Osteoblast (primary cell): ENCODE results near the gene MUC6. TPM values are rescaled to one million over a fixed set of nuclear protein-coding genes. Genes with fewer than 3 reads are reported as not detected.

Experiments
- DNase-seq: peaks from one replicate; pipeline ENCODE4 v3.0.0; 2011; ENCODE audit warnings: low spot score, mixed read lengths; ENCODE audit not compliant: insufficient read length; ENCODE audit errors: missing footprints
- H2AFZ ChIP-seq: 2 replicates; pipeline ENCODE4 v1.6.0; 2011; ENCODE audit warnings: mild to moderate bottlenecking, low read length
- H3K27ac ChIP-seq: 2 replicates; pipeline ENCODE4 v1.5.1; 2011; ENCODE audit warnings: mild to moderate bottlenecking, low read depth, low read length, moderate library complexity
- H3K27me3 ChIP-seq: 2 replicates; pipeline ENCODE4 v1.6.0; 2012; ENCODE audit warnings: mild to moderate bottlenecking, control low read depth, inconsistent platforms, low read length, moderate library complexity; ENCODE audit not compliant: insufficient read depth
- H3K36me3 ChIP-seq: 2 replicates; pipeline ENCODE4 v1.5.1; 2011; ENCODE audit warnings: mild to moderate bottlenecking, low read length, control low read depth, moderate library complexity; ENCODE audit not compliant: insufficient read depth
- H3K4me1 ChIP-seq: 2 replicates; pipeline ENCODE4 v1.5.1; 2011; ENCODE audit warnings: mild to moderate bottlenecking, low read length, control low read depth, moderate library complexity; ENCODE audit not compliant: insufficient read depth
- H3K4me2 ChIP-seq: 2 replicates; pipeline ENCODE4 v1.6.0; 2011; ENCODE audit warnings: mild to moderate bottlenecking, low read length; ENCODE audit not compliant: insufficient read depth
- H3K4me3 ChIP-seq: fragments of 200-600 bp; sonication (generic); 3 replicates; pipeline ENCODE4 v1.5.1; 2012; ENCODE audit warnings: mild to moderate bottlenecking, low read length, inconsistent platforms; ENCODE audit not compliant: insufficient read depth
- H3K79me2 ChIP-seq: 2 replicates; pipeline ENCODE4 v1.6.0; 2012; ENCODE audit warnings: mild to moderate bottlenecking, low read length, control low read depth, inconsistent platforms; ENCODE audit not compliant: insufficient read depth
- H3K9me3 ChIP-seq: 2 replicates; pipeline ENCODE4 v1.5.1; 2011; ENCODE audit warnings: low read depth, low read length, control low read depth
- H4K20me1 ChIP-seq: 2 replicates; pipeline ENCODE4 v1.6.0; 2012; ENCODE audit warnings: mild to moderate bottlenecking, low read length, control low read depth; ENCODE audit not compliant: insufficient read depth
- total RNA-seq: library from RNA; depleted of rRNA; stranded (reverse); fragments of >200 nt; gene quantifications from 2 replicates; pipeline ENCODE4 v1.2.3, GENCODE V29; 2012
- TF ChIP-seq, protein P1 (sequence below): IDR thresholded peaks from 2 replicates; pipeline ENCODE4 v1.5.1; 2011; ENCODE audit warnings: mild to moderate bottlenecking, low read depth, low read length, moderate library complexity; ENCODE audit errors: extremely low read depth

The MUC6 gene
- total RNA-seq, 1 donor, result not detected

DNA sequence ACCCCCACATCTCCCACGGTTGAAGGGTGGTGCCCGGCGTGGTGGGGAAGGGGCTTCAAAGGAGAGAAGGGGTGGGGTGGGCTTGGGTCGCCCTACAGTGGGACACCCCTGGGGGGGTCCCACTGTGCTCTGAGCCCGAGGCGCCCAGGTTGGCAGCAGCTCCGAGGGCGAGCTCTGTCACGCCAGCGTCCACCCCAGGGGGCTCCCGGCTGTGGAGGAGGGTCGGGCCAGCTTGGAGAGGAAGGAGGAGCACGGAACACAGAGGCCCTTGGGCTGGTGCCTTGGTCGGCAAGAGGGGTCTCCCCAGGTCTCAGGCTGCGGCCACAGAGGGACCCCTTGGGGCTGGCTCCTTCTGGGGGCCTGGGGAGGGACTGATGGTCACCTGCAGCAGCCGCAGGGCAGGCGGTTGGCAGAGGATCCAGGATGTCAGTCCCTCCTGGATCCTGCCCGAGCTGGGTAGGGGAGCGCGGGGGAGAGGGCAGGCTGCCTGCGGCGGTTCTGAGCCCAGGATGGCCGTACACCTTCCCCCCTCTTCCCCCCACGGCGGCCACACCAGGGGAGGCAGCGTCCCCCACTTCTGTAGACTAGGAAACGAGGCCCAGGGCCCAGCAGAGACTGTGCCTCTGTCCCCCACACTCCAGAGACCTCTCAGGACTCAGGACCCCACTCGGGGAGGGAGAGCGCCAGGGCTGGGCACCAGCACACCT lies 788 bp downstream of the MUC6 start:
- no peak overlapping the region for H3K4me2 ChIP-seq
- DNase-seq, result no peak
- H3K79me2 ChIP-seq, result no peaks in the 10 kb centered on the region
- H3K4me3 ChIP-seq, result no peak overlapping the region
- no peaks in the 10 kb centered on the region for H3K9me3 ChIP-seq
- no peaks in the 10 kb centered on the region for H3K36me3 ChIP-seq
- no peak overlapping the region for H2AFZ ChIP-seq
- peaks cover 2% of the 10 kb centered on the region for H3K4me1 ChIP-seq
- no peak overlapping the region for H3K27ac ChIP-seq
- H4K20me1 ChIP-seq, result no peaks in the 10 kb centered on the region
- TF ChIP-seq, protein P1, sequence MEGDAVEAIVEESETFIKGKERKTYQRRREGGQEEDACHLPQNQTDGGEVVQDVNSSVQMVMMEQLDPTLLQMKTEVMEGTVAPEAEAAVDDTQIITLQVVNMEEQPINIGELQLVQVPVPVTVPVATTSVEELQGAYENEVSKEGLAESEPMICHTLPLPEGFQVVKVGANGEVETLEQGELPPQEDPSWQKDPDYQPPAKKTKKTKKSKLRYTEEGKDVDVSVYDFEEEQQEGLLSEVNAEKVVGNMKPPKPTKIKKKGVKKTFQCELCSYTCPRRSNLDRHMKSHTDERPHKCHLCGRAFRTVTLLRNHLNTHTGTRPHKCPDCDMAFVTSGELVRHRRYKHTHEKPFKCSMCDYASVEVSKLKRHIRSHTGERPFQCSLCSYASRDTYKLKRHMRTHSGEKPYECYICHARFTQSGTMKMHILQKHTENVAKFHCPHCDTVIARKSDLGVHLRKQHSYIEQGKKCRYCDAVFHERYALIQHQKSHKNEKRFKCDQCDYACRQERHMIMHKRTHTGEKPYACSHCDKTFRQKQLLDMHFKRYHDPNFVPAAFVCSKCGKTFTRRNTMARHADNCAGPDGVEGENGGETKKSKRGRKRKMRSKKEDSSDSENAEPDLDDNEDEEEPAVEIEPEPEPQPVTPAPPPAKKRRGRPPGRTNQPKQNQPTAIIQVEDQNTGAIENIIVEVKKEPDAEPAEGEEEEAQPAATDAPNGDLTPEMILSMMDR, result no peak
- no peaks in the 10 kb centered on the region for H3K27me3 ChIP-seq

DNA sequence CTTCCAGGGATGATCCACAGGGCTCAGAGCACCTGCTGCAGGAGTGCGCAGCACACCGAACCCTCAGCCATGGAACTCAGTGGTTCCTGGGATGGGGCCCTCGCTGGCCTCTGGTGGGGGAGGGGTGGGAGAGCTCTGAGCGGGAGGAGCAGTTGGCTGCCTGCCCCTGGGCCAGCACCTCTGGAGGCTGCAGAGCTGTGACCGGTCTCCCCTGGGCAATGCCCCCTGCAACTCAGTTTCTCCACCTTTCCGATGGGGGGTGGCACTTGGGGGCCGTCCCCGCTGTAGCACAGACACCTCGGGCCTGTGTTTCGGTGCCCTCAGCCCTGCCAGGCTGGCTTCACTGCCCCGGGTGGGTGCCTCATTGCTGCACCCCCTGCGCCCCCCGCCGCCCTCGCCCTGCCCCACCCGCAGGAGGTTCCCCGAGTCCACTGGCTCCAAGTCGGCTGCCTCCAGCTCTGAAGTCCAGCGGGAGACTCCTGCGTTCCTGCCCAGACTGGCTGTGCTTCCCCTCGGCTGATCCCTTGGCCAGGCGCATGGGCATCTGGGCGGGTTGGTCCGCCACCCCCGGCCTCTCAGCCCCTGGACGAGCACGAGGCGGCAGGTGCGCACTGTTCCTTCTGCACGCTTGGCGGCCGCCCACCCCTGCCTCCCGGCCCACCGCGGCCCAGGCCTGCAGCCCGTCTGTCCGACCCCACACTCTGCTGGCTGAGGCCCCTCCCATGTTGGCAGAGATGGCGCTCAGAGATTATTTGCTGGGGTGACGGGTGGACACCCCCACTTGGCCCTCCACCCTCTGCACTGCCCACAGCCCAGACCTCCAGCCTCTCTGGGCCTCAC lies 1.8 kb downstream of the MUC6 start:
- Histone ChIP-seq H4K20me1 (no peaks in the 10 kb centered on the region), H2AFZ (no peak overlapping the region), H3K4me3 (no peak overlapping the region), H3K4me1 (no peaks in the 10 kb centered on the region), H3K27ac (no peak overlapping the region), H3K9me3 (no peaks in the 10 kb centered on the region), H3K27me3 (no peaks in the 10 kb centered on the region), H3K79me2 (no peaks in the 10 kb centered on the region), H3K4me2 (no peak overlapping the region), H3K36me3 (no peaks in the 10 kb centered on the region)
- TF ChIP-seq, protein P1, result no peak
- DNase-seq, result no peak

DNA sequence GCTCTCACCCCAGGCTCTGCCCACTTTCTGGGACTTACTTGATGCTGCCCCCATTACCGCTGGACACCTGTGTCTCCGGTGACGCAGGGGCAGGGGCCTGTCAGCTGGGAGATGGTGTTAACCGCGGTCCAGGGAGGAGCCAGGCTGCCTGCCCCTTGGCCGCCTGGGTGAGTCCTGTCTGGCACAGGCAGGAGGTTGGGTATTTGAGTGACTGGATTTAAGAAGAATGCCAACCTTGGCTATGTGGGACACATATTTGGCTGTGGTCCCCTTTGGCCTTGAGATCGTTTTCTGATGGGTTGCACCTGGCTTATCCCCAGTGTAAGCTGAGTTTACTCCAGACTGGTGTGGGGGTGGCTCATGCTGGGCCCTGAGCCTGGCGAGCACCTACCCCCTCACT lies 2.5 kb downstream of the MUC6 start:
- no peaks in the 10 kb centered on the region for H3K36me3 ChIP-seq
- no peaks in the 10 kb centered on the region for H3K27me3 ChIP-seq
- H4K20me1 ChIP-seq, result no peaks in the 10 kb centered on the region
- H3K4me1 ChIP-seq, result no peaks in the 10 kb centered on the region
- TF ChIP-seq, protein P1, result no peak
- H3K4me2 ChIP-seq, result no peak overlapping the region
- H2AFZ ChIP-seq, result no peak overlapping the region
- no peak overlapping the region for H3K27ac ChIP-seq
- H3K4me3 ChIP-seq, result no peak overlapping the region
- H3K9me3 ChIP-seq, result no peaks in the 10 kb centered on the region
- no peaks in the 10 kb centered on the region for H3K79me2 ChIP-seq
- DNase-seq, result no peak
